Measurements from ENCODE around the gene KCNH5.

- TF ChIP-seq, protein P1, sequence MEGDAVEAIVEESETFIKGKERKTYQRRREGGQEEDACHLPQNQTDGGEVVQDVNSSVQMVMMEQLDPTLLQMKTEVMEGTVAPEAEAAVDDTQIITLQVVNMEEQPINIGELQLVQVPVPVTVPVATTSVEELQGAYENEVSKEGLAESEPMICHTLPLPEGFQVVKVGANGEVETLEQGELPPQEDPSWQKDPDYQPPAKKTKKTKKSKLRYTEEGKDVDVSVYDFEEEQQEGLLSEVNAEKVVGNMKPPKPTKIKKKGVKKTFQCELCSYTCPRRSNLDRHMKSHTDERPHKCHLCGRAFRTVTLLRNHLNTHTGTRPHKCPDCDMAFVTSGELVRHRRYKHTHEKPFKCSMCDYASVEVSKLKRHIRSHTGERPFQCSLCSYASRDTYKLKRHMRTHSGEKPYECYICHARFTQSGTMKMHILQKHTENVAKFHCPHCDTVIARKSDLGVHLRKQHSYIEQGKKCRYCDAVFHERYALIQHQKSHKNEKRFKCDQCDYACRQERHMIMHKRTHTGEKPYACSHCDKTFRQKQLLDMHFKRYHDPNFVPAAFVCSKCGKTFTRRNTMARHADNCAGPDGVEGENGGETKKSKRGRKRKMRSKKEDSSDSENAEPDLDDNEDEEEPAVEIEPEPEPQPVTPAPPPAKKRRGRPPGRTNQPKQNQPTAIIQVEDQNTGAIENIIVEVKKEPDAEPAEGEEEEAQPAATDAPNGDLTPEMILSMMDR (conservative IDR thresholded peaks at IDR 0.05; ENCODE audit: low read length), result no peak
- TF ChIP-seq EZH2phosphoT487 (IDR thresholded peaks at IDR 0.05; ENCODE audit: borderline replicate concordance, low read depth, low read length), result no peak
Observed at GRCh38 chr14:62983821-62984220, 61.4 kb downstream of the KCNH5 start.

All from OCI-LY7 (cell line).